MM.1S (cell line): Measurements from ENCODE around the gene ZNF540.

ENCODE experiments used
- DNase-seq: peaks from one replicate; pipeline ENCODE4 v3.0.0-alpha.2; 2015
- H2AFZ ChIP-seq: fragments of 300-600 bp; sonication (generic); 2 replicates; pipeline ENCODE4 v1.6.0; 2016; ENCODE audit warnings: antibody characterized with exemption, low read length
- H3F3A ChIP-seq: fragments of 300-600 bp; sonication (generic); 2 replicates; pipeline ENCODE4 v1.6.1; 2016; ENCODE audit warnings: mild to moderate bottlenecking, antibody characterized with exemption, low read length, moderate library complexity, mixed read lengths; ENCODE audit not compliant: insufficient read depth
- H3K27ac ChIP-seq: fragments of 300-600 bp; sonication (generic); 2 replicates; pipeline ENCODE4 v1.5.1; 2016; ENCODE audit warnings: mild to moderate bottlenecking, low read length
- H3K27me3 ChIP-seq: fragments of 300-600 bp; sonication (generic); replicated peaks from 2 replicates; pipeline ENCODE4 v1.6.0; 2016; ENCODE audit warnings: low read length; ENCODE audit not compliant: insufficient read depth
- H3K36me3 ChIP-seq: fragments of 300-600 bp; sonication (generic); replicated peaks from 2 replicates; pipeline ENCODE4 v1.6.1; 2016; ENCODE audit warnings: mild to moderate bottlenecking, low read length, mixed read lengths; ENCODE audit not compliant: insufficient read depth
- H3K4me1 ChIP-seq: fragments of 300-600 bp; sonication (generic); 2 replicates; pipeline ENCODE4 v1.6.1; 2016; ENCODE audit warnings: low read length, mixed read lengths
- H3K4me2 ChIP-seq: fragments of 300-600 bp; sonication (generic); 2 replicates; pipeline ENCODE4 v1.6.0; 2016; ENCODE audit warnings: low read depth, low read length
- H3K4me3 ChIP-seq: fragments of 300-600 bp; sonication (generic); 2 replicates; pipeline ENCODE4 v1.5.1; 2016; ENCODE audit warnings: low read length, mixed read lengths
- H3K79me2 ChIP-seq: fragments of 300-600 bp; sonication (generic); 2 replicates; pipeline ENCODE4 v1.6.1; 2016; ENCODE audit warnings: mixed run types, low read length, mixed read lengths
- H3K9ac ChIP-seq: fragments of 300-600 bp; sonication (generic); 2 replicates; pipeline ENCODE4 v1.6.1; 2016; ENCODE audit warnings: low read length, mixed read lengths
- H3K9me2 ChIP-seq: fragments of 300-600 bp; sonication (generic); replicated peaks from 2 replicates; pipeline ENCODE4 v1.6.1; 2016; ENCODE audit warnings: mild to moderate bottlenecking, low read length, mixed read lengths; ENCODE audit not compliant: insufficient read depth
- H3K9me3 ChIP-seq: fragments of 300-600 bp; sonication (generic); replicated peaks from 2 replicates; pipeline ENCODE4 v1.6.1; 2016; ENCODE audit warnings: mild to moderate bottlenecking, low read length, mixed read lengths; ENCODE audit not compliant: insufficient read depth
- H4K20me1 ChIP-seq: fragments of 300-600 bp; sonication (generic); 2 replicates; pipeline ENCODE4 v1.6.1; 2016; ENCODE audit warnings: mild to moderate bottlenecking, low read length, moderate library complexity, mixed read lengths; ENCODE audit not compliant: insufficient read depth
- EZH2 ChIP-seq: fragments of 300-600 bp; sonication (generic); optimal IDR thresholded peaks from 2 replicates; pipeline ENCODE3; 2017; ENCODE audit warnings: low read depth, mild to moderate bottlenecking, antibody characterized with exemption, low read length, mixed read lengths
- EZH2phosphoT487 ChIP-seq: fragments of 300-600 bp; sonication (generic); IDR thresholded peaks from 2 replicates; pipeline ENCODE4 v1.6.1; 2018; ENCODE audit warnings: antibody characterized with exemption, low read length
- TF ChIP-seq, protein P1 (sequence below): fragments of 300-600 bp; sonication (generic); IDR thresholded peaks from 2 replicates; pipeline ENCODE4 v1.5.1; 2016; ENCODE audit warnings: antibody characterized with exemption, low read length, mixed read lengths

ZNF540 gene

GRCh38 chr19:37564624-37565369, 29.9 kb upstream of the ZNF540 start:
- Histone ChIP-seq H3K27me3 (no peaks in the 10 kb centered on the region), H3K9me3 (0 out of 2 replicates have a peak, but pooled peaks cover 4% of the 10 kb centered on the region), H3F3A (no peaks in the 10 kb centered on the region), H2AFZ (no peak overlapping the region), H3K36me3 (no peaks in the 10 kb centered on the region), H3K9ac (no peak overlapping the region), H3K4me3 (no peak overlapping the region), H3K79me2 (no peaks in the 10 kb centered on the region), H3K27ac (no peak overlapping the region), H3K4me2 (no peak overlapping the region), H3K4me1 (no peaks in the 10 kb centered on the region), H3K9me2 (no peaks in the 10 kb centered on the region), H4K20me1 (no peaks in the 10 kb centered on the region)
- no peak for DNase-seq
- TF ChIP-seq, protein P1, sequence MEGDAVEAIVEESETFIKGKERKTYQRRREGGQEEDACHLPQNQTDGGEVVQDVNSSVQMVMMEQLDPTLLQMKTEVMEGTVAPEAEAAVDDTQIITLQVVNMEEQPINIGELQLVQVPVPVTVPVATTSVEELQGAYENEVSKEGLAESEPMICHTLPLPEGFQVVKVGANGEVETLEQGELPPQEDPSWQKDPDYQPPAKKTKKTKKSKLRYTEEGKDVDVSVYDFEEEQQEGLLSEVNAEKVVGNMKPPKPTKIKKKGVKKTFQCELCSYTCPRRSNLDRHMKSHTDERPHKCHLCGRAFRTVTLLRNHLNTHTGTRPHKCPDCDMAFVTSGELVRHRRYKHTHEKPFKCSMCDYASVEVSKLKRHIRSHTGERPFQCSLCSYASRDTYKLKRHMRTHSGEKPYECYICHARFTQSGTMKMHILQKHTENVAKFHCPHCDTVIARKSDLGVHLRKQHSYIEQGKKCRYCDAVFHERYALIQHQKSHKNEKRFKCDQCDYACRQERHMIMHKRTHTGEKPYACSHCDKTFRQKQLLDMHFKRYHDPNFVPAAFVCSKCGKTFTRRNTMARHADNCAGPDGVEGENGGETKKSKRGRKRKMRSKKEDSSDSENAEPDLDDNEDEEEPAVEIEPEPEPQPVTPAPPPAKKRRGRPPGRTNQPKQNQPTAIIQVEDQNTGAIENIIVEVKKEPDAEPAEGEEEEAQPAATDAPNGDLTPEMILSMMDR, result no peak
- no peak for TF ChIP-seq EZH2
- no peak for TF ChIP-seq EZH2phosphoT487

- no peak for DNase-seq
- Histone ChIP-seq H3K9me3 (0 out of 2 replicates have a peak, but pooled peaks cover 4% of the 10 kb centered on the region), H3K4me3 (no peak overlapping the region), H3K36me3 (no peaks in the 10 kb centered on the region), H3K27ac (no peak overlapping the region), H3F3A (no peaks in the 10 kb centered on the region), H3K4me2 (no peak overlapping the region), H3K9me2 (no peaks in the 10 kb centered on the region), H2AFZ (no peak overlapping the region), H3K27me3 (no peaks in the 10 kb centered on the region), H3K9ac (no peak overlapping the region), H3K4me1 (no peaks in the 10 kb centered on the region), H4K20me1 (no peaks in the 10 kb centered on the region), H3K79me2 (no peaks in the 10 kb centered on the region)
- TF ChIP-seq EZH2 (no peak), EZH2phosphoT487 (no peak)
- TF ChIP-seq, protein P1, result no peak
Measured at GRCh38 chr19:37565370-37565669, 29.4 kb upstream of the ZNF540 start.

GRCh38 chr19:37572203-37572602, 22.5 kb upstream of the ZNF540 start:
- no peaks in the 10 kb centered on the region for H3K79me2 ChIP-seq
- no peaks in the 10 kb centered on the region; the same call in 1 of the 2 replicates for H3K36me3 ChIP-seq
- H3K9me2 ChIP-seq, result no peaks in the 10 kb centered on the region
- H3F3A ChIP-seq, result no peaks in the 10 kb centered on the region
- H3K9ac ChIP-seq, result no peak overlapping the region
- no peaks in the 10 kb centered on the region for H3K9me3 ChIP-seq
- TF ChIP-seq EZH2 (no peak), EZH2phosphoT487 (no peak)
- TF ChIP-seq, protein P1, result no peak
- no peak overlapping the region for H2AFZ ChIP-seq
- H3K27ac ChIP-seq, result no peak overlapping the region
- no peak overlapping the region for H3K4me3 ChIP-seq
- DNase-seq, result no peak
- no peaks in the 10 kb centered on the region for H3K4me1 ChIP-seq
- H3K4me2 ChIP-seq, result no peak overlapping the region
- no peaks in the 10 kb centered on the region for H3K27me3 ChIP-seq
- no peaks in the 10 kb centered on the region for H4K20me1 ChIP-seq
